DLD1 (cell line): ENCODE data around the gene USP28.
"Not testable (repeated sequence)": the region's sequence is repeated elsewhere in the genome, so short reads cannot be mapped to it uniquely, and the experiment has no call there.

Experiments
- in situ Hi-C: cut with HindIII; loops from 2 replicates; pipeline ENCODE4 v1.10.0; 2017; ENCODE audit warnings: low sequenced_read_pairs

USP28 gene

DNA sequence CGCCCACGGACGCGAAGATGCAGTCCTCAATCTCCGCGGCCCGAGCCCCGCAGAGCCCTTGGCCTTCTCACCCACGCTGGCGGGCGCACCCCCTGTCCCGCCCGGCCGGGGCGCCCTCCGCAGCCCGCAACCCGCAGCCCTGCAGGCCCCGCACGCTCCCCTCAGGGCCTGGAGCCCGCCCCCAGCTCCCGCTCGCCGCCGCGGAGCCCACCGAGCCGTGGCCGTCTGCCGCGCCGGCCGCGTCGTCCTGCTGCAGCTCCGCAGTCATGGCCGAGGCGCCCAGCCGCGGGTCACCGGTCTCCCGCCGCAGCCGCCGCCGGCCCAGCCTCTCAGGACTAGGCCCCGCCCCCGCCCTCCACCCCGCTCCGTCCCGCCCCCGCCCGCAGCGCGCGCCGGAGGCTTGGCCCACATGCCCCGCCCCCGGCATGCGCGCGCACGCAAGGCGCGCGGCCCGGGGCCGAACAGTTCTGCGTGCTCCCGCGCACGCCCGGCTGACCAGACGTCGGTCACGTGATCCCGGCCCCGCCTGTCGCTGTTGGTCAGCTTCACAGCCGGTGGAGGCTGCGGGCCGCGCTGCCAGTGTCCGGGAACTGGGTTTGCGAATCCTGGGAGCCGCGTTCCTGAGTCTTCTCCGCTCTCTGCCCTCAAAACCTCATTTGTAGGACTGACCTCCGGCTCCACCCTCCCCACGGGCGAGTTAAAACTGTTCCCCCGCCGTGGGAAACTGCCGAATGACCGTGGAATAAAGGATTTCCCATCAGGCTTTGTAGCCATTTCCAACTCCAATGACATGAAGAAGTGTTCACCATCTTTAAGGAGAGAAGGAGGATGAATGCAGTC lies at the start of gene USP28:
TSS of gene USP28 (minus strand) at position 339 of the 840 bp plus-strand sequence. CDS start at position 268, 71 bp downstream.
- in situ Hi-C loops: no loop called here

GRCh38 chr11:113923572-113923971 lies 48.2 kb upstream of the USP28 start:
- in situ Hi-C loops: no loop called here

DNA sequence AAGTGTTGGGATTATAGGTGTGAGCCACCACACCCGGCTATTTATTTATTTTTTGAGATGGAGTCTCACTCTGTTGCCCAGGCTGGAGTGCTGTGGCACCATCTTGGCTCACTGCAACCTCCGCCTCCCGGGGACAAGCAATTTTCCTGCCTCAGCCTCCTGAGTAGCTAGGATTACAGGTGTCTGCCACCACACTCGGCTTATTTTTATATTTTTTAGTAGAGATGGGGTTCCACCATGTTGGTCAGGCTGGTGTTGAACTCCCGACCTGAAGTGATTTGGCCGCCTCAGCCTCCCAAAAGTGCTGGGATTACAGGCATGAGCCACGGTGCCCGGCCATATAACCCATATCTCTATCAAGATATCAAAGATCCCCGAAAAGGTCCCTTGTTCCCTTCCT lies 36.1 kb upstream of the USP28 start:
- in situ Hi-C loops: not testable (repeated sequence)

- in situ Hi-C loops: loop anchor here (5.0 kb wide), 1 partner anchor 49 kb away; no protein-coding TSS in a partner anchor
Observed at GRCh38 chr11:113908098-113908497, 32.7 kb upstream of the USP28 start.

DNA sequence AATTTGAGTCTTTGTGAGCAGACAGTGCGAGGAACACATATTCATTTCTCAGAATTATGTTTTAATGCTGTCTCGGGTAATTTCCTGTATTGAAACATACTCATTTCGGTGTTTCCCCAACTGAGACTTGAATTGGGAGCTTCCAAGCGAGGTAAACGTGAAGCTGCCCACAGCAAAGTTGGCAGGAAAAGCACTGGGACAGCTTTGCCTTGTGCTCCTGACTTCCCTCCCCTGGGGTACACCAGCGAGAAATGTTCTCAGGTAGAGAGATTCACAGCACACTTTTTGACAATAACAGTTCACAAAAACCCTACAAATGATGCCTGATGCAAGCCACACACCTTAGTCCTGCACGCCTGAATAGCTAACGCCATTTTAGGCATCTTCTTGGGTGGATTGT lies 32.3 kb upstream of the USP28 start:
- in situ Hi-C loops: loop anchor here (5.0 kb wide), 1 partner anchor 50 kb away; no protein-coding TSS in a partner anchor

DNA sequence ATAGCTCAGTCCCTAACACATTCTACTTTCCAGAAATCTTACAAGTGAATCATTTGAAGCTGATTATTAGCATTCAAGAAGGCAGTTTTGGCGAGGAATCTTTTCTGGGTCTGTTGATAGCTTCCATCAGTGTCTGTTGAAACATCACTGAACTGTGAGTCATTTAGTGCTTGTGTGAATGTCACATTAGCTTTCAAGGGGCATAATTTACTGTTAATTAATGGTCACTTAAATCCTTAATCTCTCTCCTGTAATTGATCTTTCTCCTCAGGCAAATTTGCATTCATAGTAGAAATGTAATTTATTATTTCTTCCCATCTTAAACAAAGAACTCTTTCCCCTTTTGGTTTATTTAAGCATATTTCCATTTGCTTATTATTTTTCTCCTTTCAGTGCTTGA lies 31.8 kb upstream of the USP28 start:
- in situ Hi-C loops: loop anchor here (5.0 kb wide), 1 partner anchor 50 kb away; no protein-coding TSS in a partner anchor

DNA sequence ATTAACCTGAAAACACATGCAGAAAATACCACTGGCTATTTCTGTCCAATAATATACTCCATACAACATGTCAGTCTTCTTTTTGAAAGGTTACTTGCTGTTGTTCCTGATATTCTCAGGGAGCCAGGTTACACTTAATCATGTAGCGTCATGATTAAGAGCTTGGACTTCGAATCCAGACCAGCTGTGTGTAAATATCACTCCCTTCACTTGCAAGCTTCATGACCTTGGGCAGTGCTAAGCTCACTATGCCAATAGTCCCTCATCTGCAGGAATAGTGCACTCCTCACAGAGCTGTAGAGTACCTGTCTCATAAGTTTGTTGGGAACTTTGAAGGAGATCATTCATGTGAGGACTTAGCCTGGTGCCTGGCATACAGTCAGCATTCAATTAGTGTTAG lies 31.1 kb upstream of the USP28 start:
- in situ Hi-C loops: loop anchor here (5.0 kb wide), 1 partner anchor 51 kb away; no protein-coding TSS in a partner anchor

- in situ Hi-C loops: loop anchor here (5.0 kb wide), 1 partner anchor 51 kb away; no protein-coding TSS in a partner anchor
Observed at GRCh38 chr11:113906038-113906437, 30.7 kb upstream of the USP28 start.

- in situ Hi-C loops: loop anchor here (5.0 kb wide), 1 partner anchor 53 kb away; no protein-coding TSS in a partner anchor
Observed at GRCh38 chr11:113904379-113905101, 29.2 kb upstream of the USP28 start, which contains the start of gene HTR3B. TSS of gene HTR3B (plus strand) at chr11:113904796. CDS start at chr11:113904934, 138 bp downstream.

DNA sequence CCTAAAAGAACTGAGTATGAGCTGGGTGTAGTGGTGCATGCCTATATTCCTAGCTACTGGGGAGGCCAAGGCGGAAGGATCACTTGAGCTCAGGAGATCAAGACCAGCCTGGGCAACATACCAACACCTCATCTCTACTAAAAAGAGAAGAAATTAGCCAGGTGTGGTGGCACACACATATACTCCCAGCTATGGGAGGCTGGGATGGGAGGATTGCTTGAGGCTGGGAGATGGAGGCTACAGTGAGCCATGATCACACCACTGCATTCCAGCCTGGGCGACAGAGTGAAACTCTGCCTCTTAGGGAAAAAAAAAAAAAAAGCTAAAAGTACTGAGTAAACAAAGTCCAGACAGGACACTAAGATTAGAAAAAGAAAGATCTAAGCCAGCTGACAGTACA lies 25.8 kb upstream of the USP28 start:
- in situ Hi-C loops: no loop called here

GRCh38 chr11:113896156-113896879 lies 20.9 kb upstream of the USP28 start:
- in situ Hi-C loops: loop anchor here (10.0 kb wide), 1 partner anchor 368 kb away; no protein-coding TSS in a partner anchor

- in situ Hi-C loops: loop anchor here (10.0 kb wide), 1 partner anchor 369 kb away; no protein-coding TSS in a partner anchor
Observed at GRCh38 chr11:113895367-113896155, 20.2 kb upstream of the USP28 start.

DNA sequence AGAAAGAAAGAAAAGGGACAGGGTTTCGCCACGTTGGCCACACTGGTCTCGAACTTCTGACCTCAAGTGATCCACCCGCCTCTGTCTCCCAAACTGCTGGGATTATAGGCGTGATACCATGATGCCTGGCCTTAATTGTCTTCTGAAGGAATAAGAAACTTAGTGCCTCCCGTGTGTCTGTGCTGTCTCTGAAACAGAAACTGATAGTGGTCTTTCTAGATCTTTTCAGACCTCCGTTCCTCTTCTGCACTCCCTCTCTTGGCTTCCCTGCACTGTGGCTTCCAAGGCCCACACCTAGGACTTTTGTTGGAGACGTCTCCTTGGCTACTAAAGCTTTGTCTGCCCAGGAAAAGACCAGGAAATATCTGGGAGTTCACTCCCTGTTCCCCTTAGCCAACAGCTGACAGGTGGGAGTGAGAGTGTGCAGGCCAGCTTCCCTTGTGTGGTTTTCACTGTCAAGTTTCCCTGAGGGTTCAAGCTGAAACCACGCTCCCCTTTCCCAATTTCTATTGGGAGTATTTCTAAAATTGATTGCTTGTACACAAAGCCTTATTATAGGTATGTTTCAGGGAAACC lies 19.1 kb upstream of the USP28 start:
- in situ Hi-C loops: loop anchor here (10.0 kb wide), 1 partner anchor 370 kb away; no protein-coding TSS in a partner anchor

- in situ Hi-C loops: no loop called here
Observed at GRCh38 chr11:113888848-113889247, 13.5 kb upstream of the USP28 start.

- in situ Hi-C loops: no loop called here
Observed at GRCh38 chr11:113885897-113886296, 10.5 kb upstream of the USP28 start.

DNA sequence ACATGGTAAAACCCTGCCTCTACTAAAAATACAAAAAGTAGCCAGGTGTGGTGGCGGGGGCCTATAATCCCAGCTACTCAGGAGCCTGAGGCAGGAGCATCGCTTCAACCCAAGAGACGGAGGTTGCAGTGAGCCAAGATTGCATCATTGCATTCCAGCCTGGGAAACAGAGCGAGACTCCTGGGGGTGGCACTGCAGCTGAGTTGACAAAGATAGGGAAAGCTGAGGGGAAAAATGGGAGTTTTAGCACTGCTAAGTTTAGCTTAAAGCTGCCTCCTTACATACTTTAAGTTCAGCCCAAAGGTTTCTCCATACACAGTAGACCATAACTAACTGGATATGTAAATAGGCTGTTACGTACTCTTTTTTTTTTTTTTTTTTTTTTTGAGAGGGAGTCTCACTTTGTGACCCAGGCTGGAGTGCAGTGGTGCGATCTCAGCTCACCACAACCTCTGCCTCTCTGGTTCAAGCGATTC lies 9.0 kb upstream of the USP28 start:
- in situ Hi-C loops: no loop called here

DNA sequence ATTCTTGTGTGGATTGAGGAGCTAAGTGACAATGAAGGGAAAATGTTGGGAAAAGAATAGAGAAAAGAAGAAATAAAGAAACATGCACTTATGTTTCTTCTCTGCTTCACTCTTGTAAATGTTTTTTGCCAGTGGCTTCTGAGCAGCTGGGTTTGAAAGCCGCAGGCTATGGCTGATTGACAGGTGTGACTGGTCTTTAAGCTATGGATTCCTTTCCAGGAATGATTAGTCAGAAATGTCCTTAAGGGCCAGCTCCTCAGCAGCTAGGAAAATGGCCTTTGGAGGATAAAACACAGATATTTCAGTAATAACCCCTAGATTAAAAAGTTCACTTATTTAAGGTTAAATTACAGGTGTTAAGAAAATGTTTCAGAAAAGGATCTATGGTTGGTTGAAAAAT lies 6.5 kb upstream of the USP28 start:
- in situ Hi-C loops: no loop called here

DNA sequence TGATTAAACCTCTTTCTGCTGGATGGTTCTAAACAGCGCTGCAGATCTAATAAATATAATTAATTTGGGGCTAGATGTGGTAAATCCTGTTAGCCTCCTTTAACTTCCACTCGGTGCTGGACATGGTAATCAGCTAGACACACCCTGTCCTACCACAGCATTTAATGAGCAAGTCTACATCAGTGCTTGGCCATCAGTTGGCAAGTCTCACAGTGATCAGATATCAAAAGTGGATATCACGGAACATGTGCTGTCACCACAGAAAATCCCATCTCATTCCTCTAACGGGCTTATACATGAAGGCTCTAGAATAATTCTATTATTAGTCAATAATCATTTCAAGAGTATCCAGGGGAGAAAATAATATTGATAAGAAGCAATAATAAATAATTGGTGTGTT lies 5.6 kb upstream of the USP28 start:
- in situ Hi-C loops: no loop called here

GRCh38 chr11:113879446-113879845 lies 4.1 kb upstream of the USP28 start:
- in situ Hi-C loops: not testable (repeated sequence)
